ENCODE measurements around the gene IRF5.
A peak's percentile ranks its signal among the peaks of the same experiment; 100 is the strongest.

The IRF5 gene

DNA sequence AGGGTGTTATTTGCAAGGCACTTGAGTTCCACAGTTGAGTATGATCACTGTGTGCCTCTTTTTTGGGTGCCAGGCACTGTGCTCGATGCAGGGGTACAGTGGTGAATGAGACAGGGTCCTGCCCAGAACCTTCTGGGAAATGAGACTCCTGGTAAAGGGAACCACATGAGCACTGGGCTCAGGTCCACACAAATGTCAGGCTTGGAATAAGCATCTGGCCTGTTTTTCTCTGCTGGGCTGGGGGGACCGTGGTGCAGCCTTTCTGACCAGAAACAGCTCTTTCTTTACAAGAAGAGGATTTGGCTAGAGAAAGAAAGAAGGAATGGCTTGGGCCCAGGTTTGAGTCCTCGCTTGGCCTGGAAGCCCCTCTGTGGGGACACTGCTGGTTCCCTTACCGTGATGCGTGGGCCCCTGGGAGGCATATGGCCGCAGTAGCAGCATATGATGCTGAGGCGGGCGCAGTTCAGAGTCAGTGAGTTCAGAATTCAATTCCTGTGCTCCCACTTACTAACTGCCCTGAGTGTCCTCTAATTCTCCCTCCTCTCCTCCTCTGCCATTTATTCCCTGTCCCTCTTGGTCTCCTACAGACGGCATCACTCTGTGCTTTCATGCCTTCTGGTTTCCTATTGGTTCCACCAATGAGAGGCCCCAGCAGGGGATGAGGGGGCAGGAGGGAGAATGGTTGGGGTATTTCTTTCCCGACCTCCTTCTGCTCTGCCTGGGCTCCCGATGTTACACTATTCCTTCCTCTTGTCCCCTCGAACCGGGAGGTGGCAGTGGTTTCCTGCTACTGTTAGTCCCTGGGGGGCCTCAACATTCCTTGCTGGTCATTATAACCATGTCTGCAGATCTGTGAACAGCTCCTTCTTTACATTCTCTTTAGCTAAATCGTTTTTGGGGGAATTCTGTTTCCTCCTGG, 17.6 kb upstream of the IRF5 start:
- peak in 14 of 58 donors; percentile 16 to 68 (median 30) for DNase-seq

DNA sequence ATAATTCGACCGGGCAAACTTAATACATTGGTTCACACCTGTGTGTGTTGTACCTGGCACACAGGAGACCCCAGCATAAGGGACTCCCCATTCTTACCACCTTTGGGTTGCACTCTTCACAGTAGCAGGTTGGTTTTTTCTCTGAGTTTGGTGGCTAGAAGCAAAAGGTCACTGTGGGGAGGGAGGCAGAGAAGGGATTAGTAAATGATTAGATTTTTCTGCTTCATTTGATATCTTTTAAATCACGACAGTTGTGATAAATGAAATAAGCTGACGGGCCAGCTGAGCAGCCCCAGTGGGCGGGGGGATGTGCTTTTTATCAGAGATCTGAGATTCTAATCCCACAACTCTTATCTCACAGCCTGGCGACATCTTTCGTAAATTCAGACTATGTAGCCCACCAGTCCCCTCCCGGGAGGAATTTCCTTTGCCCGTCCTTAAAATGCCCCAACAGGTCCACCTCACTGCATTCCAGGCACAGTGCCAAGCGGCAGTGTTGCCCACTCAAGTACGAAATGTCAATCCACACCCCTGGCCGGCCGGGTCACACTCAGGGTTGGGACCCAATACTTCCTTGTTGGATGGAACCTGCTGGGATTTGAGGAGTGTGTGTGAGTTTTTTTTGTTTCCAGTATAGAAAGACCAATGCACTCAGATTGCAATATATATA, 16.7 kb upstream of the IRF5 start:
- no peak for DNase-seq

DNA sequence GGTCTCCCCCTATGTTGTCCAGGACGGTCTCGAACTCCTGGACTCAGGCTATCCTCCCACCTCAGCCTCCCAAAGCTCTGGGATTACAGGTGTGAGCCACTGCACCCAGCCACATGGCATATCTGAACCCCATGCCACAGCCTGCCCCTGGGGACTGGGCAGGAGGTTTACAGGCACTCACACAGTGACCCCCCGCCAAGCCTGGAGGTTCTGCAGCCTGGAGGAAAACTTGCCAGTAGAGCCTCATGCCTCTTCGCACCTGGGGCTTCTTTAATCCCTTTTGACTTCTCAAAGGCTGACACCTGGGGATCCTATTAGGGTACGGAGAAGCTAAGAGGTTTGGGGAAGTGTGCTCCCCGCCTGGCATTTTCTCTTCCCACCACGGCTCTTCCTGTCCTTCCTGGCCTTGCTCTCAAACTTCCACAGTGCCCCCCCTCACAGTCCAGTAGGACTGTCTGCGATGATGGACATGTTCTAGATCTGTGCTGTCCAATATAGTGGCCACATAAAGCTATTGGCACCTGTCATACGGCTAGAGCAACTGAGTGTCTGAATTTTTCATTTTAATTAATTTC, 15.8 kb upstream of the IRF5 start:
- no peak for DNase-seq

DNA sequence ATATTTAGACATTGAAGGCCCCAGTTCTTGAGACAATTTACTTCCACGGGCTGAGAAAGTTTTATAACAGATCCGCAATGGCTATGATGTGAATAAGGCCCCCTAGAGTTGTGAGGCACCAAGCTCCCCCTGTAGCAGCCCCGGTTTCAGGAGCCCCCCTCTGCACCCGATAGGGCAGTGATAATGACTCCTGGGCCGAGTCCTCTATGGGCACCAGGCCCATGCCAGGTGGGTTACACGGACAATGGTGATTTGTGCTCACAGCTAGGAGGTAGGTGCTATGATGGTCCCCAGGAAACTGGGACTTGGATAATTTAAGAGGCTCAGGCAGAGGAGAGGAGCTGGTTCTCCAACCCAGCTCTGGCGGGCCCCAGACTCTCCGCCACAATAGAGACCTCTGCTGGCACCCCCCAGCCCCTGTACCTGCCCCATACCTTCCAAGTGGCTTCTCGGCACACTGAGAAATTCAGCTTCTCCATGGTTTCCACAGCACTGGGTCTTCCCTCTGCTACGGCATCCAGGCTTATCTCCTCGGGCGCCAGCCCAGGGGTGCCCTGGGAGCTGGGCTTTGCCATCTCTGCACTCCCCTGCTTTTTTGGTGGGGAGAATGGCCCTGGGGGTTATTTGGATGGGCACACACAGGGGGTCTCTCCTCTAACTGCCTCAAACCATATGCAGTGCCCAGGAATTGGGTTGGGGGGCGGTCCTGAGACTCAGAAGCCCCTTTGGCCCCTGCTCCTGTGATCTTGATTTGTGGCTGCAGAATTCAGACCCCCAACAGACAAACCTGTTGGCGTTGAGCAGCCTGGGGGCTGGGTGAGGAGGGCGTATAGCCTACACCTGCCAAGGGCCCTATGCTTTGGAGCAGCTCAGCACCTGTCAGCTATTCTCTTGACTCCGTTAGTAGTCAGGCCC, 15.0 kb upstream of the IRF5 start:
- no peak for DNase-seq

- DNase-seq: no peak
Observed at GRCh38 chr7:128923411-128923800, 14.3 kb upstream of the IRF5 start.

- DNase-seq: no peak
Observed at GRCh38 chr7:128924707-128925588, 12.8 kb upstream of the IRF5 start.

DNA sequence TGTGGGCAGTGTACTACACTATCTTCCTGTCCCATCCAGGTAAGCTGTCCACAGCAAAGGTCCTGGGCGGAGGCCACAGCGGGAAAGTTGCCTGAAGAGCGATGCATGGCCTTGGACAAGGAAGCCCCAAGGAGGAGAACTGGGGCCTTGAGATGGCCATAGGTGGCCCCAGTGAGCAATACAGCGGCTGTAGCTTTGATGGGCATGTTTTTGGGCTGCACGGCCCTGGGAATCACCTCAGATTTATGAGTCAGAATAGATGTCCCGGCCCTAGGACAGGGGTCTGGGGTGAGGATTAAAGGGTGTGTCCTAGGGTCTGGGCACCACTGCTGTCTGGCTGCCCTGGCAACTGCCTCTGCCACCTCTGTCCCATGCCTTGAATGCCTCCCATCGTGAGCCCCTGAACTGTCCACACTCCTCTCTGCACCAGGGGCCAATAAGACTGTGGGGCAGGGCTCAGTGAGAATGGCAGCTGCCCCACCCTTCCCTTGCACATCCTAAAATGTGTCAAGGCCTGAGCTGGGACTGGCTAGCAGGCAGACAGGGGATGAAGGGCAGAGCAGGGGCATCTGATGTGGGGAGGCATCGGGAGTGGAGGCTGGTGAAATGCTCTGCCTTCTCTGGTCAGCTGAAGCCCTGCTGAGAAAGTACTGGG, 9.4 kb upstream of the IRF5 start:
- DNase-seq: no peak

GRCh38 chr7:128928882-128929788, 8.6 kb upstream of the IRF5 start:
- DNase-seq: no peak

DNA sequence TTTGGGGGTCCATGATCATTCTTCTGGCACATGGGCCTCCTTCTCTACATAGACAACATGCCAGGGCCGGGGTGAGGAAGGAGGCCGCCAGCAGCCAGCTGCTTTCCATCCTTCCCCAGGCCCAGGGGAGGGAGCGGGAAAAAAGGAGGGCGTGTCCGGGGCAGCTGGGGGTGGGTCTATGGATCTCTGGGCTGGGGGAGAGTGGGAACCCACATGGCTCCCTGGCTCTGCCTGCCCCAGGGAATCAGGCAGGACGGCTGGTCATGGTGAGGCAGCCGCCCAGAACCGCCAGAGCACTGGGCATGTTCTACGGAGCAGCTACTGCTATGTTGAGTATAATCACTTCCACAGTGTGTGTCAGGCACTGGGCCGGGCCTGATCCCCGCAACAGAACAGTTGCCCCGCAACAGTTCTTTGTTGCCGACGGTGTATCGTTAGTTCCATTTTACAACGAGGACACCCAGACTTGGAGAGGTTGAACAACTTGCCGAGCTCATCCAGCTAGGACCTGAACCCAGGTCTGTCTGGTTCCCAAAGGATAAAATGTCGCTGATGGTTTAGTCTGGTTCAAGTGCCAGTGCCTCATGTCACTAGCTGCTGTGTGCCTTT, 6.4 kb upstream of the IRF5 start:
- no peak for DNase-seq

GRCh38 chr7:128931965-128932861, 5.5 kb upstream of the IRF5 start:
- DNase-seq: no peak

GRCh38 chr7:128932862-128933179, 4.9 kb upstream of the IRF5 start:
- no peak for DNase-seq

GRCh38 chr7:128933180-128933891, 4.4 kb upstream of the IRF5 start:
- DNase-seq: peak in 12 of 58 donors; percentile 12 to 49 (median 30)

GRCh38 chr7:128934361-128935341, 3.1 kb upstream of the IRF5 start:
- DNase-seq: no peak

GRCh38 chr7:128935342-128935730, 2.4 kb upstream of the IRF5 start:
- no peak for DNase-seq

- DNase-seq: no peak
Observed at GRCh38 chr7:128936798-128937197, 929 bp upstream of the IRF5 start.
